GM12872 (cell line): ENCODE measurements around the gene SLC35F6.

Experiments used
- CTCF ChIP-seq: IDR thresholded peaks from 3 replicates; pipeline ENCODE4 v1.5.1; 2011; ENCODE audit warnings: low read depth, mild to moderate bottlenecking, low read length, moderate library complexity; ENCODE audit not compliant: insufficient read depth

Gene SLC35F6

GRCh38 chr2:26735097-26735496 is 29.0 kb upstream of the SLC35F6 start:
- no peak for TF ChIP-seq CTCF

DNA sequence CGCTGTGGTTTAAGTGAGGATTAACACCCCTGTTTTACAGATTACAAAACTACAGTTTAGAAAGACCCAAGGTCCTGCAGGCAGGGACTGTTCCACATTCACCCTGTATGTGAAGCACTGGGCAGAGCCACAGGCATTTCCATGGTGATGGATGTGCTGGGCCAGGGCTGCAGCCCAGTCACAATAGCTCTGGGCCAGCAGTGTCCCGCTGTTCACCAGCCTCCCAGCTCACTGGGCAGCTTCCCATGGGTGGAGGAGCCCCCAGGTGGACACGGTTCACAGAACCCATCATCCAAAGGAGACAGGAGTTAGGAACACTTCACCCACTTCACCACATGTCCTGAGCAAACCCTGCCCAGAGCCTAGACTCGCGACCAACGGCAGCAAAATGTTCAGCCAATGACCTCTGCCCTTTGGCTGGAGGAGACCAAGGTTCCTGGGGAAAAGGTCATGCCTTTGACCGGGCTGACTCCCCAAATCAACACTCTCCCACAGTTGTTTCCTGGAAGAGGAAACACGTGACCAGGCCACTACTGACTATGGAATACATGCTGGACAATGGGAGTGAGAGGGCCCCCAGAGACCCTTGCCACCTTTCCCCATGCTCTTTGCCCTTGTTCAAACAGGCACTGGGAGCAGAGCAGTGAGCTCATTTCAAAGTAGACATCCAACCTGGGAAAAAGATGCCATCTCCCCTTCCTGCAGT is 28.0 kb upstream of the SLC35F6 start:
- no peak for TF ChIP-seq CTCF

GRCh38 chr2:26737221-26737620 is 26.9 kb upstream of the SLC35F6 start:
- no peak for TF ChIP-seq CTCF

GRCh38 chr2:26738481-26738880 is 25.6 kb upstream of the SLC35F6 start:
- TF ChIP-seq CTCF, result no peak

- no peak for TF ChIP-seq CTCF
These were observed 24.6 kb upstream of the SLC35F6 start for GRCh38 chr2:26739514-26739913.

- TF ChIP-seq CTCF, result no peak
These were observed 23.7 kb upstream of the SLC35F6 start for GRCh38 chr2:26740346-26740745.

DNA sequence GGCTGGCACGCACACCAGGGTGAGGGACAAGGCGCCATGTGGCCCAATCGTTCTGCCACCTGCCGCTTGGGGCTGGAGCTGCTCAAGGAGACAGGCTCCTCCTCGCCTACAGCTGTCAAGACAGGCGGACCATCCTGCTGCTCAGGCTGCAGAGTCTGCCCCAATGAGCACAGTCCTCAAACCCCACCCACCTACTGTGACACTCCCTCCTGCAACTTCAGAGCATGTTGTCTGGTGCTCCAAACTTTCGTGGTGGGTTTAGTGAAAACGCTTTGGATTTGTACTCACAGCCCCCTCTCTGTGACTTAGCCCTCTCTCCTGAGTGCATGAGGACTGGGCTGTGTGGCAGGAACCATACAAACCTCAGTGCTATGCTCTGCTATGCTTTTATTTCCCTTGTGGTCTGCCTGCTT is 23.2 kb upstream of the SLC35F6 start:
- TF ChIP-seq CTCF, result peak; percentile 24; the same call in 2 of the 3 replicates
